ENCODE results near the gene GTF3C2. TPM values are rescaled to one million over a fixed set of nuclear protein-coding genes. Genes with fewer than 3 reads are reported as not detected.

GTF3C2 gene
- total and polyA plus RNA-seq, 2 of the 13 experiments (the other 11 are each of a cell fraction or from before 2014, with no cell fraction given): 77.5 to 130 TPM

DNA sequence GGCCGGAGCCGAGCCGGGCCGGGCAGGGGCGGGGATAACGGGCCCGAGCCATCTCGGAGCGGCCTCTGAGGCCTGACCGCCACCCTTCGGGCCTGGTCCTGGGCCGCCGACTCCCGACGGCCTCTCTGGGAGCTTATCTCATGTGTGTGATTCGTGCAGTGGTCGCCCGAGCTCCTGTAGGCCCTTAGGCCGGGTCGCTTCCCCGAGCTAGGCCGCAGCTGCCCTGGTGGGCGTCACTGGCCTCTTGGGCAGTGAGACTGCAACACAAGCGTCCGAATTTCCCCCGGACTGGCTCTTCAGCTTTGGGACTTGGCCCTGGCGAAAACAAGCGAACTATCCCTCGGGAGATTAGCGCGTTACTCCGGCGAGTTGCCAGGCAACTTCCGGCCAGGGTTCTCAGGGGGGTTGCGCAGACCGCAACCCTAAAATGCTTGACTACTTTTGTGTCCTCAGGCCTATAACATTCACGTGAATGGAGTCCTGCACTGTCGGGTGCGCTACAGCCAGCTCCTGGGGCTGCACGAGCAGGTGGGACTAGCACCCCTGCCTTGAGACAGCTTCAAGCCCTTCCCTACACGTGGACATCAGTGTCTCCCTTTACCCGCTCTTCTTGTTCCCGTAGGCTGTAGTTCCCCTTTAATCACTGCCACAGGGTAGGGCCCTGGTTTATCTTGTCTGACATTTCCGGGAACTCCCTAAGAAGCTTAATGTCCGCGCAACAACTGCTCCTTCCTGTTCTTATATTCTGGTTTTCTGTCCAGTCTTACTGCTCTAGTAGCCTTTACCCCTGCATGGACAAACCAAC is 14.5 kb upstream of the GTF3C2 start (continued):
- TF ChIP-seq, protein P1, sequence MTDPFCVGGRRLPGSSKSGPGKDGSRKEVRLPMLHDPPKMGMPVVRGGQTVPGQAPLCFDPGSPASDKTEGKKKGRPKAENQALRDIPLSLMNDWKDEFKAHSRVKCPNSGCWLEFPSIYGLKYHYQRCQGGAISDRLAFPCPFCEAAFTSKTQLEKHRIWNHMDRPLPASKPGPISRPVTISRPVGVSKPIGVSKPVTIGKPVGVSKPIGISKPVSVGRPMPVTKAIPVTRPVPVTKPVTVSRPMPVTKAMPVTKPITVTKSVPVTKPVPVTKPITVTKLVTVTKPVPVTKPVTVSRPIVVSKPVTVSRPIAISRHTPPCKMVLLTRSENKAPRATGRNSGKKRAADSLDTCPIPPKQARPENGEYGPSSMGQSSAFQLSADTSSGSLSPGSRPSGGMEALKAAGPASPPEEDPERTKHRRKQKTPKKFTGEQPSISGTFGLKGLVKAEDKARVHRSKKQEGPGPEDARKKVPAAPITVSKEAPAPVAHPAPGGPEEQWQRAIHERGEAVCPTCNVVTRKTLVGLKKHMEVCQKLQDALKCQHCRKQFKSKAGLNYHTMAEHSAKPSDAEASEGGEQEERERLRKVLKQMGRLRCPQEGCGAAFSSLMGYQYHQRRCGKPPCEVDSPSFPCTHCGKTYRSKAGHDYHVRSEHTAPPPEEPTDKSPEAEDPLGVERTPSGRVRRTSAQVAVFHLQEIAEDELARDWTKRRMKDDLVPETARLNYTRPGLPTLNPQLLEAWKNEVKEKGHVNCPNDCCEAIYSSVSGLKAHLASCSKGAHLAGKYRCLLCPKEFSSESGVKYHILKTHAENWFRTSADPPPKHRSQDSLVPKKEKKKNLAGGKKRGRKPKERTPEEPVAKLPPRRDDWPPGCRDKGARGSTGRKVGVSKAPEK (CRISPR knock-in tag; IDR thresholded peaks at IDR 0.05; ENCODE audit: borderline replicate concordance): no peak
- peak; percentile 45 for TF ChIP-seq PTBP1 (IDR thresholded peaks at IDR 0.05; ENCODE audit: low read depth, low read length, poor library complexity, severe bottlenecking)
- no peak; the same call in 1 of the 2 replicates for TF ChIP-seq TOE1 (CRISPR knock-in tag; IDR thresholded peaks at IDR 0.05)
- TF ChIP-seq ZNF570 (CRISPR knock-in tag; IDR thresholded peaks at IDR 0.05; ENCODE audit: borderline replicate concordance): no peak
- TF ChIP-seq ZMYM2 (CRISPR knock-in tag; IDR thresholded peaks at IDR 0.05): no peak
- TF ChIP-seq, protein P2, sequence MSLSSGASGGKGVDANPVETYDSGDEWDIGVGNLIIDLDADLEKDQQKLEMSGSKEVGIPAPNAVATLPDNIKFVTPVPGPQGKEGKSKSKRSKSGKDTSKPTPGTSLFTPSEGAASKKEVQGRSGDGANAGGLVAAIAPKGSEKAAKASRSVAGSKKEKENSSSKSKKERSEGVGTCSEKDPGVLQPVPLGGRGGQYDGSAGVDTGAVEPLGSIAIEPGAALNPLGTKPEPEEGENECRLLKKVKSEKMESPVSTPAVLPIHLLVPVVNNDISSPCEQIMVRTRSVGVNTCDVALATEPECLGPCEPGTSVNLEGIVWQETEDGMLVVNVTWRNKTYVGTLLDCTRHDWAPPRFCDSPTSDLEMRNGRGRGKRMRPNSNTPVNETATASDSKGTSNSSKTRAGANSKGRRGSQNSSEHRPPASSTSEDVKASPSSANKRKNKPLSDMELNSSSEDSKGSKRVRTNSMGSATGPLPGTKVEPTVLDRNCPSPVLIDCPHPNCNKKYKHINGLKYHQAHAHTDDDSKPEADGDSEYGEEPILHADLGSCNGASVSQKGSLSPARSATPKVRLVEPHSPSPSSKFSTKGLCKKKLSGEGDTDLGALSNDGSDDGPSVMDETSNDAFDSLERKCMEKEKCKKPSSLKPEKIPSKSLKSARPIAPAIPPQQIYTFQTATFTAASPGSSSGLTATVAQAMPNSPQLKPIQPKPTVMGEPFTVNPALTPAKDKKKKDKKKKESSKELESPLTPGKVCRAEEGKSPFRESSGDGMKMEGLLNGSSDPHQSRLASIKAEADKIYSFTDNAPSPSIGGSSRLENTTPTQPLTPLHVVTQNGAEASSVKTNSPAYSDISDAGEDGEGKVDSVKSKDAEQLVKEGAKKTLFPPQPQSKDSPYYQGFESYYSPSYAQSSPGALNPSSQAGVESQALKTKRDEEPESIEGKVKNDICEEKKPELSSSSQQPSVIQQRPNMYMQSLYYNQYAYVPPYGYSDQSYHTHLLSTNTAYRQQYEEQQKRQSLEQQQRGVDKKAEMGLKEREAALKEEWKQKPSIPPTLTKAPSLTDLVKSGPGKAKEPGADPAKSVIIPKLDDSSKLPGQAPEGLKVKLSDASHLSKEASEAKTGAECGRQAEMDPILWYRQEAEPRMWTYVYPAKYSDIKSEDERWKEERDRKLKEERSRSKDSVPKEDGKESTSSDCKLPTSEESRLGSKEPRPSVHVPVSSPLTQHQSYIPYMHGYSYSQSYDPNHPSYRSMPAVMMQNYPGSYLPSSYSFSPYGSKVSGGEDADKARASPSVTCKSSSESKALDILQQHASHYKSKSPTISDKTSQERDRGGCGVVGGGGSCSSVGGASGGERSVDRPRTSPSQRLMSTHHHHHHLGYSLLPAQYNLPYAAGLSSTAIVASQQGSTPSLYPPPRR (CRISPR knock-in tag; IDR thresholded peaks at IDR 0.05; ENCODE audit: borderline replicate concordance): no peak
- TF ChIP-seq SP140L (CRISPR knock-in tag; IDR thresholded peaks at IDR 0.05; ENCODE audit: borderline replicate concordance): no peak
- TF ChIP-seq, protein P3, sequence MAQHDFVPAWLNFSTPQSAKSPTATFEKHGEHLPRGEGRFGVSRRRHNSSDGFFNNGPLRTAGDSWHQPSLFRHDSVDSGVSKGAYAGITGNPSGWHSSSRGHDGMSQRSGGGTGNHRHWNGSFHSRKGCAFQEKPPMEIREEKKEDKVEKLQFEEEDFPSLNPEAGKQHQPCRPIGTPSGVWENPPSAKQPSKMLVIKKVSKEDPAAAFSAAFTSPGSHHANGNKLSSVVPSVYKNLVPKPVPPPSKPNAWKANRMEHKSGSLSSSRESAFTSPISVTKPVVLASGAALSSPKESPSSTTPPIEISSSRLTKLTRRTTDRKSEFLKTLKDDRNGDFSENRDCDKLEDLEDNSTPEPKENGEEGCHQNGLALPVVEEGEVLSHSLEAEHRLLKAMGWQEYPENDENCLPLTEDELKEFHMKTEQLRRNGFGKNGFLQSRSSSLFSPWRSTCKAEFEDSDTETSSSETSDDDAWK (CRISPR knock-in tag; IDR thresholded peaks at IDR 0.05): no peak
- TF ChIP-seq, protein P4, sequence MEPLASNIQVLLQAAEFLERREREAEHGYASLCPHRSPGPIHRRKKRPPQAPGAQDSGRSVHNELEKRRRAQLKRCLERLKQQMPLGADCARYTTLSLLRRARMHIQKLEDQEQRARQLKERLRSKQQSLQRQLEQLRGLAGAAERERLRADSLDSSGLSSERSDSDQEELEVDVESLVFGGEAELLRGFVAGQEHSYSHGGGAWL (CRISPR knock-in tag; IDR thresholded peaks at IDR 0.05): 0 out of 2 replicates have a peak, but pooled peaks have one; percentile 20
- peak; percentile 17; the same call in 1 of the 2 replicates for TF ChIP-seq ZNF33B (CRISPR knock-in tag; IDR thresholded peaks at IDR 0.05)
- TF ChIP-seq RFX1 (IDR thresholded peaks at IDR 0.05): peak; percentile 18; the same call in 1 of the 2 replicates
- TF ChIP-seq, protein P5, sequence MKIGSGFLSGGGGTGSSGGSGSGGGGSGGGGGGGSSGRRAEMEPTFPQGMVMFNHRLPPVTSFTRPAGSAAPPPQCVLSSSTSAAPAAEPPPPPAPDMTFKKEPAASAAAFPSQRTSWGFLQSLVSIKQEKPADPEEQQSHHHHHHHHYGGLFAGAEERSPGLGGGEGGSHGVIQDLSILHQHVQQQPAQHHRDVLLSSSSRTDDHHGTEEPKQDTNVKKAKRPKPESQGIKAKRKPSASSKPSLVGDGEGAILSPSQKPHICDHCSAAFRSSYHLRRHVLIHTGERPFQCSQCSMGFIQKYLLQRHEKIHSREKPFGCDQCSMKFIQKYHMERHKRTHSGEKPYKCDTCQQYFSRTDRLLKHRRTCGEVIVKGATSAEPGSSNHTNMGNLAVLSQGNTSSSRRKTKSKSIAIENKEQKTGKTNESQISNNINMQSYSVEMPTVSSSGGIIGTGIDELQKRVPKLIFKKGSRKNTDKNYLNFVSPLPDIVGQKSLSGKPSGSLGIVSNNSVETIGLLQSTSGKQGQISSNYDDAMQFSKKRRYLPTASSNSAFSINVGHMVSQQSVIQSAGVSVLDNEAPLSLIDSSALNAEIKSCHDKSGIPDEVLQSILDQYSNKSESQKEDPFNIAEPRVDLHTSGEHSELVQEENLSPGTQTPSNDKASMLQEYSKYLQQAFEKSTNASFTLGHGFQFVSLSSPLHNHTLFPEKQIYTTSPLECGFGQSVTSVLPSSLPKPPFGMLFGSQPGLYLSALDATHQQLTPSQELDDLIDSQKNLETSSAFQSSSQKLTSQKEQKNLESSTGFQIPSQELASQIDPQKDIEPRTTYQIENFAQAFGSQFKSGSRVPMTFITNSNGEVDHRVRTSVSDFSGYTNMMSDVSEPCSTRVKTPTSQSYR (CRISPR knock-in tag; IDR thresholded peaks at IDR 0.05; ENCODE audit: borderline replicate concordance): no peak
- TF ChIP-seq, protein P6, sequence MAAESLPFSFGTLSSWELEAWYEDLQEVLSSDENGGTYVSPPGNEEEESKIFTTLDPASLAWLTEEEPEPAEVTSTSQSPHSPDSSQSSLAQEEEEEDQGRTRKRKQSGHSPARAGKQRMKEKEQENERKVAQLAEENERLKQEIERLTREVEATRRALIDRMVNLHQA (CRISPR knock-in tag; IDR thresholded peaks at IDR 0.05): no peak
